GM13976 (cell line): Measurements from ENCODE around the gene ZNF425.
"Not testable (repeated sequence)": the region's sequence is repeated elsewhere in the genome, so short reads cannot be mapped to it uniquely, and the experiment has no call there.

Source experiments
- DNase-seq: peaks from one replicate; pipeline ENCODE4 v3.0.0; 2012; ENCODE audit warnings: low spot score
- in situ Hi-C: fragments of 300-500 bp; cut with MboI; formaldehyde crosslinking; loops from one replicate; pipeline ENCODE4 v1.12.0; 2022; ENCODE audit warnings: low sequenced_read_pairs, mixed read lengths, inconsistent platforms; ENCODE audit not compliant: unreplicated experiment
- TF ChIP-seq, protein P1 (sequence below): IDR thresholded peaks from 2 replicates; pipeline ENCODE4 v1.5.1; 2012; ENCODE audit warnings: borderline replicate concordance, mild to moderate bottlenecking; ENCODE audit not compliant: insufficient read depth; ENCODE audit errors: extremely low read depth, missing control alignments, control extremely low read depth

The ZNF425 gene

DNA sequence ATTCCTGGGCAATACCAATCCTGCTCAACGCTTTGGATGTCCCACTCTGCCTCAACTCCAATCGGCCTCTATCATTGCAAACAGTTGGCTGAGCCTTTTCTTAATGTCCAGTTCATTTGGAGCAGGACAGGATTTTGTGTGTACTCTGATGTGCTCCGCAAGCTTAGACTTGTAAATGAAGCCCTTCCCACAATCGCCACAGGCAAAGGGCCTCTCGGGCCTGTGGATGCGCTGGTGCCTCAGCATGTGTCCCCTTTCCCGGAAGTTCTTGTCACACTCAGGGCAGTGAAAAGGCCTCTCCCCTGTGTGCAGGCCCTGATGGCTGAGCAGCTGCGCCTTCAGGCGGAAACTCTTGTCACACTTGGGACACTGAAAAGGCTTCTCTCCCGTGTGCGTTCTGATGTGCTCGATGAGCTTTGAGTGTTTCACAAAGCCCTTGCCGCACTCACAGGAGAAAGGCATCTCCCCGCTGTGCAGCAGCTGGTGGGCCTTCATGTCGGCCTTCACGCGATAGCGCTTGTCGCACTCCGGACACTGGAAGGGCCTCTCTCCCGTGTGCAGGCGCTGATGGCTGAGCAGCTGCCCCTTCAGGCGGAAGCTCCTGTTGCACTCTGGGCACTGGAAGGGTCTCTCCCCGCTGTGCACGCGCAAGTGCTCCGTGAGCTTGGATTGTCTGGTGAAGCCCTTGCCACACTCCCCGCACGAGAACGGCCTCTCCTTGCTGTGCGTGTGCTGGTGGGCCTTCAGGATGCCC lies 55.6 kb downstream of the ZNF425 start:
- in situ Hi-C loops = no loop called here
- TF ChIP-seq, protein P1, sequence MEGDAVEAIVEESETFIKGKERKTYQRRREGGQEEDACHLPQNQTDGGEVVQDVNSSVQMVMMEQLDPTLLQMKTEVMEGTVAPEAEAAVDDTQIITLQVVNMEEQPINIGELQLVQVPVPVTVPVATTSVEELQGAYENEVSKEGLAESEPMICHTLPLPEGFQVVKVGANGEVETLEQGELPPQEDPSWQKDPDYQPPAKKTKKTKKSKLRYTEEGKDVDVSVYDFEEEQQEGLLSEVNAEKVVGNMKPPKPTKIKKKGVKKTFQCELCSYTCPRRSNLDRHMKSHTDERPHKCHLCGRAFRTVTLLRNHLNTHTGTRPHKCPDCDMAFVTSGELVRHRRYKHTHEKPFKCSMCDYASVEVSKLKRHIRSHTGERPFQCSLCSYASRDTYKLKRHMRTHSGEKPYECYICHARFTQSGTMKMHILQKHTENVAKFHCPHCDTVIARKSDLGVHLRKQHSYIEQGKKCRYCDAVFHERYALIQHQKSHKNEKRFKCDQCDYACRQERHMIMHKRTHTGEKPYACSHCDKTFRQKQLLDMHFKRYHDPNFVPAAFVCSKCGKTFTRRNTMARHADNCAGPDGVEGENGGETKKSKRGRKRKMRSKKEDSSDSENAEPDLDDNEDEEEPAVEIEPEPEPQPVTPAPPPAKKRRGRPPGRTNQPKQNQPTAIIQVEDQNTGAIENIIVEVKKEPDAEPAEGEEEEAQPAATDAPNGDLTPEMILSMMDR = no peak
- DNase-seq = no peak

DNA sequence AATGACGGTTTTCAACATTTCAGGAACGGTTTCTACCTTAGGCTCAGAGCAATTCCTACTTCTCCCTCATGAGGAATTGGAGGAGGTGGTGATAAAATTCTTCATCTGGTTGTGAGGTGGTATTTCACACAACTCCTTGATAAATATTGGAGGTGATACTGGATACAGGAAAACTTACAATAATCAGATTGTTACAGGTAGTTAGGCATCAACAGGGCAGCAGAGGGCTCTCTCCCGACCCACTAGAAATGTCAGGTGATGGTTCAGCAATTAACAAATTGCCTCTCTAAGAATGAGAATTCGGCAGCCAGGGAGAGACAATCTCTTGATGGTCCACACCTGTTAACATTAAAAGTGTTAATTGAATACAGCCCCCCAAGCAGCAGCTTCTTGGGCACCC lies 58.3 kb downstream of the ZNF425 start:
- no peak for DNase-seq
- TF ChIP-seq, protein P1 = no peak
- in situ Hi-C loops = no loop called here

DNA sequence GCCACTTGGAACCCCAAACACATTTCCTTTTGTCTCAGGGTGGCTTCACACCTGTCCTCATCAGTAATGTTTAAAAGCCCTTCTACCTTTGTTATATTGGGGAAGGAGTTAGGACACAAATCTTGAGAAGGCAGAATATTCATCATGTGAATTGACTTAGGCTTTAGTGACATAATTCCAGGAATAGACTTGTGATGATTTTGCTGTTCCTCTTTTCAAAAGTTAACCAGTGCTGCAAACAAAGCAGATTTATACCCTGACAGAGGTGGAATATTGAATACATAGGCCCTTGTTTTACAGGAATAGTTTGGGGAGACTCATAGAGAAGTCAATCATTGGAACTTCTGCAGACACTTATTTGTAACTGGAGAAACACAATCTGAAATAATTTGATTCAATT lies 62.6 kb downstream of the ZNF425 start:
- in situ Hi-C loops = no loop called here
- TF ChIP-seq, protein P1 = no peak
- no peak for DNase-seq

DNA sequence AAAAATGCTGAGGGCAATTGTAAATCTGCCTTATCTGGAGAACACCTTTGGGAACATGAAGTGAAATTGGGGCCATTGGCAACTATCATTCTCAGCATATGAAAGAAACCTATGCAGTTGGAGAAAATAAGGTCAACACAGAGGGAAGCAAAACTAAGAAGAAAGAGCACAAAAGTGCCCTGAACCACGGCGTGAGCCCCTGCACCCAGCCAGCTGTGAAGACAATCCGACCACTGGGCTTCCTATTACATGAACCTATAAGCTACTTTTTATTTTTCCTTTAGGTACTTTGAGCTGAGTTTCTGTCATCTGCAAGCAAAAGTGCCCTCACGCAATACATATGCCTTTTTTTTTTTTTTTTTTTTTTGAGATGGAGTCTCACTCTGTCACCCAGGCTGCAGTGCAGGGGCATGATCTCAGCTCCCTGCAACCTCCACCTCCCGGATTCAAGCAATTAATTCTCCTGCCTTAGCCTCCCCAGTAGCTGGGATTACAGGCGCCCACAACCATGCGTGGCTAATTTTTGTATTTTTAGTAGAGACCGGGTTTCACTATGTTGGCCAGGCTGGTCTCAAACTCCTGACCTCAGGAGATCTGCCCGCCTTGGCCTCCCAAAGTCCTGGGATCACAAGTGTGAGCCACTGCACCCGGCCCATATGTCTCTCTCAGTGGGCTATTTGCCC lies 63.8 kb downstream of the ZNF425 start:
- in situ Hi-C loops, DNase-seq: not testable (repeated sequence)

DNA sequence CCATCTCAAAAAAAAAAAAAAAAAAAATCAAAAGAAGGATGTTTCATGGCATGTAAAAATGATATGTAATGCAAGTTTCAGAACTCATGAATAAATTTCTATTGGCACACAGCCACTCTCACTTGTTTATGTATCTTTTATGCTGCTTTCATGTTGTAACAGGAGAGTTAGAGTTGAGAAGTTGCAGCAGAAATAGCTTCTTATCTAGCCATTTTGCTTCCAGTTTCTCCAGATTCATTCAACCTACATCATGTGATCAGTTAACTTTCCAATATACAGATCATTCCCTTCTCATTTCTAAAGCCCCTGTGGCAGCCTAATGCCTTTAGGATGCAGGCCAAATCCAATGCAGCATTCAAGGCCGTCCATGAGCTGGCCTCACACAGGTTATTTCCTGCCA lies 66.0 kb downstream of the ZNF425 start:
- TF ChIP-seq, protein P1 = no peak
- in situ Hi-C loops = no loop called here
- DNase-seq = no peak

DNA sequence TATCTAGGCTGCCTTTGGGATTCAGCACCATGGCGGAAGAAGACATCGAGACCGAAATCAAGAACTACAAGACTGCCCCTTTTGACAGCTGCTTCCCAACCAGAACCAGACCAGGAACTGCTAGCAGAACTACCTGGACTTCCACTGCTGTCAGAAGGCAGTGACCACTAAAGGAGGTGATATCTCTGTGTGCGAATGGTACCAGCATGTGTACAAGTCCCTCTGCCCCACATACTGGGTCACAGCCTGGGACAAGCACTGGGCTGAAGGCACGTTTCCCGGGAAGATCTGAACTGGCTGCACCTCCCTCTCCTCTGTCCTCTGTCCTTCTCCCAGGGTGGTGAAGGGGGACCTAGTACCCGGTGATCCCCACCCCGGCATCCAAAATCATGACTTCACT lies 72.2 kb downstream of the ZNF425 start:
- no peak for DNase-seq
- TF ChIP-seq, protein P1 = no peak
- in situ Hi-C loops = no loop called here

DNA sequence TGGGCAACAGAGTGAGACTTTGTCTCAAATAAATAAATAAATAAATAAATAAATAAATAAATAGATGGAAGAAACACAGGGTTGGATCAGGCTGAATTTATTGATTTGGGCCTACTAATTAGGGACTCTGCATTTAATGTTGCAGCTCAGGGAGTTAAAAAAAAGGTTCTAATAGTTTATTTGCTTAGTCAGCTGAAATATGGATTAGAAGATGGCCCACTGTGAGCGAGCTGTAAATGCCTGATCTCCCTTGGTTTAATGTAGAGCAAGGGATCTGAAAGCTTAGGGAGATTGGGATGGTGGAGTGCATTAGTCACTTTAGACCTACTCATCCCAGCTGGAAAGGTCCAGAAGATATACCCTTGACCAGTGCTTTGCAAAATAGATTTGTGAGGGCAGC lies 72.7 kb downstream of the ZNF425 start:
- in situ Hi-C loops = no loop called here
- TF ChIP-seq, protein P1 = no peak
- DNase-seq = no peak
